HCEC 1CT (cell line): ENCODE data around the gene ARHGEF26.

Experiments used
- DNase-seq: peaks from one replicate; pipeline ENCODE4 v3.0.0-alpha.2; 2017

Gene ARHGEF26

DNA sequence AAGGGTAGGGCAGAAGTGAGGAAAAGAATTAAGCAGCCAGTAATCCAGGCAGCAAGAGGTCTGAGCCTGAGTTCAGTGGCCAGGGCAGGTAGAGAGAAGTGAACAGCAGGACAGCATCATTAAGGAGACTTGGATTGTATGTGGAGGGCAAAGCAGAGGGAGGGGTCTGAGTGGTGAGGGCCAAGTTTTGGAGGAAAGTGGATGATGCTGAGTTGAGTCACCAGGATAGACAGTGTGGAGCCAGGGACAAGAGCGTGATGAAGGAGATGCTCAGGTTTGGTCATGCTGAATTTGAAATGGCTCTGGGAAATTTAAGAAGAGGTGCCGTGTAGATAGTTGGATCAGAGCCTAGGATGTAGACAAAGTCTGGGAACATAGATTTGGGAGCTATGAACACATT lies 93.1 kb downstream of the ARHGEF26 start:
- DNase-seq = no peak

DNA sequence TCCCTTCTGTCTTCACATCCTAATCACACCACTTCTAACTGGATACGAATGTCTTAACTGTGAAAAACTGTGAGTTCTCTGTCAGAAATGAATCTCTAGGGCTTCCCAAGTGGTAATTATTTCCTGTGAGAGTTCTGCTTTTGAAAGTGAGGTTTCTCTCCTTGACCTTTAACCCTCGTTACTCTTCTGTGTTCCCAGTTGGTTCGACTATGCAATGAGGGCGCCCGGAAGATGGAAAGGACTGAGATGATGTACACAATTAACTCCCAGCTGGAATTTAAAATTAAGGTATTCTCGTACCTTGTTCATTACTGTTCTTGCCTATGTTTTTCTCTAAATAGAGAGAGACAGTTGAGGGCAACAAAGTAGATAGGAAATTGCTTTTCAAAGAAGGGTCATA lies 96.5 kb downstream of the ARHGEF26 start:
- DNase-seq = no peak

DNA sequence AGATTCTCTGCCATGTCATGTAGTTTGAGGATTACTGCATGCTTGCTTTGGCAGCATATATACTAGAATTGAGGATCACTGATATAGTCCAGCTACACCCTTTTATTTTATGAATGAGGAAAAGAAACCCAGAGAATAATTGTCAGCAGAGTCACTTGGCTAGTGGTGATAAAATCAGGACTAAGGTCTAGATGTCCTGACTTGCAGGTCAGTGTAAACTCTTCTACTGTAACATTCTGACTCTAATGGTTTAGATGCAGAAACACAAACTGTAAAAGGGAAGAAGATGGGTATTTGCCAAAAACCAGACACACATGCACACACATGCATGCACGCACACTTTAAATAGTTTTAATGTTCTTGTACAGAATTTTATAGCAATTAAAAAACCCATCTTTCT lies 97.5 kb downstream of the ARHGEF26 start:
- no peak for DNase-seq

DNA sequence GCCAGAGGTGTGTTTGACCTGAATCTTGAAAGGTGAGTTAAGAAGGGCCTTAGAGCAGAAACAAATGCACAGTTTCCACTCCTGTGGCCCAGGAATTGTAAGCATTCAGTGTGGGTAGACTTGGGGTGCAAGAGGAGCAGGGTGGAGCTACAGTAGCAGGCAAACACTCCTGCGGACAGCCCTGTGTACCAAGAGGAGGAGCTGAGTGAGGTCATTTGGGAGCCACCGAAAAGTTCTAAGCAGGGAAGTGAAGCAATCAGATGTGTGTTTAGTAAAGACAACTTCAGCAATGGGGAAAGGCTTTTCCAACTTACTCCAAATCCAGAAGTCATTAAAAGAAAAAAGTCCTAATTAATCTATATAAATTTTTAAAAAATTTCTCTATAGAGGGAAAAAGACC lies 99.3 kb downstream of the ARHGEF26 start:
- no peak for DNase-seq

DNA sequence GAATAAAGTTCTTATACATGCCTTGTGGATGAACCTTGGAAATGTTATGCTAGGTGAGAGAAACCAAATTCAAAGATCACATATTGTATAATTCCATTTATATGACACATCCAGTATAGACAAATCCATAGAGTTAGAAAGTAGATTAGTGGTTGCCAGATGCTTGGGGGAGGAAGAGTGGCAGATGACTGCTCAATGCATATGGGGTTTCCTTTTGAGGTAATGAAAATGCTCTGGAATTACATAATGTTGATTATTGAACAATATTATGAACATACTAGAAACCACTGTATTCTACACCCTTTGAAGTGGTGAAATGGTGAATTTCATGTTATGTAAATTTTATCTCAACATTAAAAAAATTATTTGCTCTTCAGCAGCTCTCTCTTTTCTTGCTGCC lies 102.3 kb downstream of the ARHGEF26 start:
- no peak for DNase-seq

DNA sequence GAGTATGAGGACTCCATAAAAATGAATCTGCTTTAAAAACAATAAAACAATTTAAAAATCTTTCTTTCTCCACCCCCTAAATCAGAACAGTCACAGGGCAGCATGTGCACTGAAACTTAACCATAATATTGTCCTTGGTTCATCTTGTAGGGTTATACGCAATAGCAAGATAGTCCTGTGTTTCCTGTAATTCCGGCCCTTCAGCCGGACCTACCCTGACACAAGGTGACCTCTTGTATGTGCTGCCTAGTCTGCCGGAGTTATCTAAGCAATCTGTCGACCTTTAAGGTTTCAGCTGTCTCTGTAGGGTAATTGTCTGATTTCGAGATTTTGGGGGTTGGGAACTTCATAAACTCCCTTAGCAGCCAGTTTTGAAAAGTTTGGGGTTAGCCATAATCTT lies 103.2 kb downstream of the ARHGEF26 start:
- no peak for DNase-seq

DNA sequence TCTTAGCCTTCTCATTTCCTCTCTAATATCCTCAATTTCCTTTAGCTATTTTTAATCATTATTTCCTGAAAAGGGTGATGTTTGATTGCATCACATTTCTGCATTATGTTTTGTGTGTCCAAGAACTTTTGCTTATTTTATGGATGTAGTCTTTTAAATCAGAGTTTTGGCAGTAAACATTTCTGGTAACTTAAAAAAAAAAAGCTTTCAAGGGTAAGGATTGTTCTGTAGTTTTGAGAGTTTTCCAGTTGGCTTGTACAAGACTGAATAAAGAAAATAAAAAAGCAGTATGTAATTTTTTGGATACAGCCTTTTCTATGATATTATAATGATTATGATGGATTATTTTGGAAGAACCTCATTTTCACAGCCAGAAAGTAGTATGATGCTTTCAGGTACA lies 103.7 kb downstream of the ARHGEF26 start:
- no peak for DNase-seq

DNA sequence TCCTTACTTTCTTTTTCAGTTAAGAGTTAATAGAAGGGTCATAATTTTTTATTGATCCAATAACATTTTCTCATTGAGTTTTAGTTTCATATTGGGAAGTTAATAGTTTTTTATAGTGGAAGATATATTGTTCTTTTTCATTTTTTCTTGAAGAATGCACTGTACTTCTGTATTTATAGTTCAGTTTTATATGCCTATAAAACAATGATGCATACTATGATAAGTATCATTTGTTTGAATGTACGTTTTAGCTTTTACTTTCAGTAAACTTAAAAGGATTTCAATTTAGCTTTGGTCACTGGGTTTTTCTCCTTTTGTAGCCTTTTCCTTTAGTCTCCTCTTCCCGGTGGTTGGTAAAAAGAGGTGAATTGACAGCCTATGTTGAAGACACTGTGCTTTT lies 104.3 kb downstream of the ARHGEF26 start:
- DNase-seq = no peak

DNA sequence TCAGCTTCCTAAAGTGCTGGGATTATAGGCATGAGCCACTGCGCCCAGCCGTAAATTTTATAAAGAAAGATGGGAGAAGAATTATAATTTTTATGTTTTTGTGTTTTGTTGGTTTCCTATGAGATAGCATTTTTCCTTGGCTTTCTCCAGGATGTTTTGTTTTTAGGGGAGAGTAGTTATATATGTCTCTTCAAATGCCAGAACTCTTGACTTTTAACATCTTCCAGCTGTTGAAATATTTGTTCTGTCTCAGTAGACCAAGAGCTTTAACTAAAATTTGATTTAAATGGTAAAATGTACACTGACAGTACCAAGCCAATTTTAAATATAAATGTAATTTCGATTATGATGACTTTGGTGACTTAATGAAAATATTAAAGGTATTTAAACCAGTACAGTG lies 106.3 kb downstream of the ARHGEF26 start:
- no peak for DNase-seq

DNA sequence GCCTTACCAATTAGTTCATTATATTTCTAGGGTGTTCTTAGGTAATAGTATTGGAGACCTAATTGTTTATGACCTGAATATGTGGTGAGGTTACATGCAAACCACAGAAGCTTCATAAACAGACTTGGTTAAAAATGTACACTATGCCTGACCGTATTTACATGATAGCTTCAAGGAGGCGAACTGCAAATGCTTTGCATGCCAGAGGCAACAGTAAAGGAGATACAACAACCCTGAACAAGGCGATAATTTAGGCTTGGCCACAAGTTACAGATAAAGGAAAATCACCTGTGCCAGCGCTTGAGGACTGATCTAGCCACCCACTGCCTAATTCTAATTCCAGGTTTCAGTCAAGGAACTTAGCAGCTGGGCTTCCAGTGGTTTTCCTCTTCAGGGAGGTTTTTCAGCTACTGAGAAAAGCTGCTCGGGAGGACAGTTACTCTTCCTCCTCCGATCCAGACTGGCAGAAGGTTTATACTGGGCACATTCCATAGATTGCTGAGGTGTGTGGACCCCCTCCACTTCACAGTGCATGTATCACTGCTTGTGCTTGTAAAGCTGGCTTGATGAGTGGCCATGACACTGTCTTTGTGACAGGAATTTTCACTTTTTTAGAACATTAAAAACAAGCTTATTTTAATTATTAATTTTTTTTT lies 107.5 kb downstream of the ARHGEF26 start:
- DNase-seq = no peak

DNA sequence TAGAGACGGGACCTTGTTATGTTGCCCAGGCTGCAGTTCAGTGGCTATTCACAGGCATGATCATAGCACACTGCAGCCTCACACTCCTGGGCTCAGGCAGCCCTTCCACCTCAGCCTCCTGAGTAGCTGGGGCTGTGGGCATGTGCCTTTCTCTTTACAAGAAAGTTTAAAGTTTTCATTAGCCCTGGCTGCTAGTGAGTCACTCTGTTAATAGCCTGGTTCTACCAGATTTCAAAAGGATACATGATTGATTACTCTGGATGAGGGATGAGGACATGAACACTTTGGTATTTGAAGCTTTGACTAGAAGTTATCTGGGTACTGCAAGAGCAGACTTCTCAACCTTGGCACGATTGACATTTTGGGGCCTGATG lies 108.0 kb downstream of the ARHGEF26 start:
- no peak for DNase-seq

DNA sequence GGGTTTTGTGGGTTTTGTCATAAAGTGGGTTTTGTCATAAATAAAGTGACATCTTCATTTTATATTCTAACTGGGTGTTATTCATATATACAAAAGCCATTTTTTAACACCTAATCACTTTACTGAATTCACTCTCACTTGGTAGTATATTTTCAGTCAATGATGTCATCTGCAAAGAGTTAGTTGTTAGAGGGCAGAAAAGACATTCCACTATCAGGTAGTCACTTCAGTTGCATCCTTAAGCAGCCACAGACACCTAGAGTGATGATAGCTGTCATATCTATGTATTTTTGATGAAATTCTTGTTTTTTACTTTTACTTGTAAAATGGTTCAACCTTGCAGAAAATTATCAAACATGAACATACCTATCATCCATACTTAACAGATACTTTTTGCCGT lies 114.1 kb downstream of the ARHGEF26 start:
- DNase-seq = no peak

DNA sequence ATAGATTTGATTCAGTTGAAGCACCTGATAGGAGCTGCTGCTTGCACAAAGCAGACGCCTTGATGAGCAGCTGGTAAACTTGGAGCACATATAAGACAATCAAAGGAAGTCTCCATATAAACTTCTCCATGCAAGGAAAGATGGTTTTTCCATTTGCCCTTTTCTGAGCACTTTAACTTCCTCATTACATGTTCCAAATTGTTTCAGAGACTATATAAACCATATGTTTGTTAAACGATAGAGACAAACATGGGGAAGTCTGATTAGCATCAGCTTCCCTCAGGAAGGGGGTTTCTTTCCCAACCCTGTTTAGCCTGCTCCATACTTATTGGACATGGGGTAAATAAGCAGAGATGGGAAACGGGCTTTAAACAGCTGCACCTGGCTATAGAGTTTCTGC lies 115.1 kb downstream of the ARHGEF26 start:
- no peak for DNase-seq

DNA sequence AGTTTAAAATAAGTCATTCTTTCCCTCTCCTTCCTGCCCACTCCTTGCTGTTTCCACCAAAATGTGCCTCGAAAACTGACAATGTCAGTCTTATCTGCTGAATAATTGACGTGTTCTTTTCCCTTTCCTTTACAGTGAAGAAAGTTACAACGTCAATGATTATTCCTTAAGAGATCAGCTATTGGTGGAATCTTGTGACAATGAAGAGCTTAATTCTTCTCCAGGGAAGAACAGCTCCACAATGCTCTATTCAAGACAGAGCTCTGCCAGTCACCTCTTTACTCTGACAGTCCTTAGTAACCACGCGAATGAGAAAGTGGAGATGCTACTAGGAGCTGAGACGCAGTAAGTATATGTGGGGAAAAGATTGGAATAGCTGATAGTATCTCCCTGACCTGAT lies 119.0 kb downstream of the ARHGEF26 start:
- DNase-seq = no peak

DNA sequence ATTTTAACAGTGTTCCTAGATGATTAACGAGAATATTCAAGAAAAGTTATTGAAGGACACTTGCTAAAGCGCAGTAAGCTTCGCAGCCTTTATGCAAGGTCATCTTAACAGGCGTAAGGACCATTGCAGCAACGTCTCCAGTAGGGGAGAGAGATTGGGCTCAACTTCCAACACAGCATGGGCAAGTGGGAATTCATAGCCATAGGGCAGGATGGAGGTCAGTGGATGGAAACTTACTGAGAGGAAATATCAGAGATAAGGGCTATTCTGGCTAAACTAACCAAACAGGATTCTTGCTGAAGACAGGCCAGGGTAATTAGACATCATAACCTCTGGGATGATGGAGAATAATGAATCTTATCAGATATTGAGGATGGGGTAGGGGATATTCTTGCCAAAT lies 120.3 kb downstream of the ARHGEF26 start:
- no peak for DNase-seq

DNA sequence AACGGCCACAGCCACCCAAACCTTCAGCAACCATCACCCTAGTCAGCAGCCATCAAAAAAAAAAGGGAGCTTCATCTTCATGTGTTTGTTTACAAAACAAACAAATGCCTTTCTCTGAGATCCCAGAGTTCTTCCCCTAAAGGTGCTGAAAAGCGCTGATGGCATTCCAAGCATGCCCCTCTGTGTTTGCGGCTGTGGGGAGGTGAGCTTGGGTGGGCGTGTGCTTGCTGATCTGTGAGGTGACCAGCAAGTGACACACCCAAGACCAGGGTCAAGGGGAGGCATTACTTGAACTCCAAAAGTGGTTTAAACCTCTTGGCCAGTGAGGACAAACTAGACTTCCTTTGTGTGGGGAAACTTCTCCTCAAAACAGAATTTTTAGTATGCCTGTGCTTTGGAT lies 121.6 kb downstream of the ARHGEF26 start:
- no peak for DNase-seq

DNA sequence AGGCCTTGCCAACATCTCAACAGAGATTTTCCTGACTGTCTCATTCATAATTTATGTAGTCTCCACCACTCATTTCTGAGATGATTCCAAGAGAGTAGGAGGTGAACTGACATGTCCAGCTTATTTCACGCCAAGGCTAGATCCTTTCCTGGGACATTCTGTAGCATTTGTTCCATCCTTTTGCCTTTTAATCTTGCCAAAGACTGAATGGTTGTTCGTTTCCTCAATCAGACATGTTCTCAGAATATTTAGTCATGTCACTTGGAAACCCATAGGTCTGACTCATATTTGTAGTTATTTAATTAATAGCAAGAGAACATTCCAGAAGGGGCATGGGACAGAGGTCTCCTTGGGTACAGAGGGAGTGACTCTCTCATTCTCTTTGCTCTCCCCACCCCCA lies 122.2 kb downstream of the ARHGEF26 start:
- peak; percentile 9 for DNase-seq

DNA sequence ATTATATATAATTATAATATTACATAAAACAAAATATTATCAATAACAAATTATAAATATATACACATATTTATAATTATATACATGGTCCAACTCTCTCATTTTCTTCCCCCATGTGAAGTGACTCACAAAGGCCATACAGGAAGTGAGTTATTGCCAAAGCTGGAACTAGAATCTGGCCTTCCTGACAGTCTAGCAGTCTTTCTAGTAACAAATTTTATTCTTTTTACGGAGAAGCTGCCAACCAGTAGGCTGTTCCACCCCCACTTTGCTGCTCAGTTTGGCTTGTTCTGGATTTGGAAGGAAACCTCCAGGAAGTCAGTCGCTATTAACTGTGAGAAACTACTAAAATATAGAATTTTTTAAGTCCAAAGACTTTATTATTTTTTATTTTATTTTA lies 123.5 kb downstream of the ARHGEF26 start:
- peak; percentile 60 for DNase-seq

DNA sequence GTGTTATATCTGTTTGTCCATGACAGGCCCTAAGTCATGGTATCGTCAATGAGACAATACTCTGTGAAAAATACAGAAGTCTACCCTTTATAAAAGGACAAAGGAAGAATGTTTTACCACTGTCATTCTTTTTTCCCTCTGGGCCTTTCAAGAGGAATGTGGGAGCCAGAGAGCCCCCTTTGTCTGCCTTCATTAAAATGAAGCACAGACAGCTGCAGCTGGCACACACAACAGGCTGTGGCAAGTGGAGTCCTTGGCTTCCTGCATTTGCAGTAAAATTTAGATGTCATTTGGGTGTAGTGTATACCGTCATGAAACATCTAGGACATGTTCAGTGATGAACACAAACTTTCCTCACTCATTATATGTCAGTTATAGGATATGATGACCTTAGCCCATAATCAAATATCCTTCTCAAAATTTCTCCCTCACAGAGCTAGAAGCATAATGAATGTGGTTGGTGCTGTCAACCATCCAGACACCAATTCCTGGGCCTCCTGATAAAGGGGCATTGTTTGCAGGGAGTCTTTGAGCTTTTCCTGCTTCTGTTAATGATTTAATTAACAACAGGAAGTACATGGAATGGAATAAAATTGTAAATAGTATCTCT lies 126.7 kb downstream of the ARHGEF26 start:
- no peak for DNase-seq

DNA sequence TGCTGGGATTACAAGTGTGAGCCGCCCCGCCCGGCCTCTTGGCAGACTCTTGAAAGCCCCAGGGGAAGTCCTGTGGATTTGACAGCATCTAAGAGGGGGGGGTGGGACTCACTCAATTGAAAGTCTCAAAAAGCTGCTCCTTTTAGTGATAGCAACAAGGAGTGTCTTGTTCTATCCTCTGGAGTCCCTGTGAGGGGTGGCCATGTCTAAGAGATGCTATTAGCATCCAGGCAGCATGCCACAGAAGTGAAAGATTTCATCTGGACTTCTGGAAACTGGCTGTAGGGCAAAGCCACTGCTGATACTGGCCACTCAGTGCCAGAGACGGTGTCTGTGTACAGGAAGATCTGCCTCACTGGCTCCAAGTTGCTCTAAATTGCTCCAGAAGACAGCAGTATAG lies 129.1 kb downstream of the ARHGEF26 start:
- DNase-seq = no peak

DNA sequence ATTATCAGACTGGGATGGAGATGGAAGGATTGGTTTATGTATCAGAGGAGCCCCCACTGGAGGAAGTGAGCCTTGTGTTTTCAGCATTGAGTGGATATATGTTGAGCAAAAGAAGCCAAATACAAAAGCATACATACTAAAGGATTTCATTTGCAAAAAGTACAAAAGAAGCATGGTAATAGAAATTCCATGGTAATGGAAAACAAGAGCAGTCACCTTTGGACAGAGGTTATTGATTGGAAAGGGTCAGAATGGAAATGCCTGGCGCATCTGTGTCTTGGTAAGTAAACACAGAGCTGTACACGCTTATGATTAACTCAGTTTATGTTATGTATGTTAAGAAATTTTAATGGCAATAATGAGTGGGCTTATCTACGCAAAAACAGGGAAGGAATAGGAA lies 130.4 kb downstream of the ARHGEF26 start:
- DNase-seq = no peak

DNA sequence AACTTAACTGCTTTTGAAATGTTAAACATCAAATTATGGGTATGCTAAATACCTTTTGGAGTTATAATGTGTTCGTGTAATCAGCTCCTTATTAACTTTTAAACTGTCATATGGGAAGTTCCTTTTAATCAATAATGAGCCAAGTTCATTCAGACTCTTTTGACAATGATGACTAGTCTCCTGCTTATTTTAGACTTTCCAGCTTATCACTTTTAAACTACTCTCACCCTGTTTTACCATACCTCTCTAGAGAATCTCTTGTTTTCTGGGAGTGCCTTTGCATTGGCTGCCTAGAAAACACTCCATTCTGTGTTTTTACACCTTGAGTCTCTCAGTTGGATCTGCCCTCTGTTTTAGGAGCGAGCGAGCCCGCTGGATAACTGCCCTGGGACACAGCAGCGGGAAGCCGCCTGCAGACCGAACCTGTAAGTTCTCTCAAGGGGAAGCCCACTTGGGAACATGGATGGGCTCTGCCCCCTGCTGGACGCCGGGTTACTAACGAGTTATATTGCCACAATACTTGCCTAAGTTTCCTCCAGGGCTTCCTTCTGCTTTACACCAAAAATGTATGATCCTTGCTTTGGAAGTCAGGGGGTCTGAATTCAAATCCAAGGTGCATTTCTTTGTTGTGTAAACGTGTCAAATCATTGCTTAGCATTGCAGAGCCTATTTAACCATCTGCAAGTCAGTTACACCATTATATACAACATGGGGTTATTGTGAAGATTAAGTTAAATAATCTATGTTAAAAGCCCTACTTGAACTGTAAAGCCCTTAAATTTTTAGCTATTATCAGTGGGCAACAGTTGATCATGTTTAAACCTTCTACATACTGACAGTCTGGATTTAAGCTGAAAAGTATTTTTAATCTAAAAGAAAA lies 131.8 kb downstream of the ARHGEF26 start:
- DNase-seq = peak; percentile 80

DNA sequence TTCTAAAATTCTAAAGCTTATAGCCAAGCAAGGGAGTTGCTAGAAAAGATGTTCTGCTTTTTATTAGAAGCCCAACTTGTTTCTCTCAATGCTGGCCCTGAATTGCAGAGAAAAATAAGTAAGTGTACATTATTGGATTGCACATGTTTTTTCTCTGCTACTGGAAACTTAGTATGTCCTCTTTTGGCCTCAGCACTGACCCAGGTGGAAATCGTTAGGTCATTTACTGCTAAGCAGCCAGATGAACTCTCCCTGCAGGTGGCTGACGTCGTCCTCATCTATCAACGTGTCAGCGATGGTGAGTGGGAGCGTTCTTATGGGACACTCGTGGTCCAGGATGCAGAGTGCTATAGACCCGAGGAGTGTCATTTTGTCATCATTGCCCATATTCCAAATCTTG lies 133.3 kb downstream of the ARHGEF26 start:
- DNase-seq = no peak

DNA sequence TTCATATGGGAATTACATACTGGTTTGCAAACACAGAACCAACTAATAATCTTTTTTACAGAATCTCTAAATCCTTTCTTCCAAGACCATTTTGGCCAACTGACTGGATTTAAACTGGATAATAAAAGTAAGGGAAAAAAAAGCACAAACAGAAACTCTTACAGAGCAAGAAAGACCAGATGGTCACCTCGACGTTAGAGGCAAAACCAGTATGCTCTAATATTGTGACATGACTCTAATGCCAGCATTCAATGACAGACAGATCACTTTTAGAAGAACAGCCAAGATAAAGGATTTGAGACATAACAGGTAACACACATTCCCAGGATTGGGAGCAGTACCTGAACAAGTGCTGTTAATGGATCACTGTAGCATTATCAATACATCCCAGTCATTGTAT lies 152.2 kb downstream of the ARHGEF26 start:
- no peak for DNase-seq
